Right ventricle myocardium superior (tissue), 1 donor: Measurements from ENCODE around the gene CSNK2A2. TPM values are rescaled to one million over a fixed set of nuclear protein-coding genes. Genes with fewer than 3 reads are reported as not detected.

Experiments
- ATAC-seq: fragments of 200-7000 bp; cut with Tn5 transposase; one replicate; pipeline ENCODE4 v1.9.1; 2020; ENCODE audit warnings: mild to moderate bottlenecking; ENCODE audit not compliant: poor library complexity
- DNase-seq: peaks from one replicate; pipeline ENCODE4 v3.0.0-alpha.2; 2020
- intact Hi-C: fragments of 100-400 bp; cut with DNase I; formaldehyde crosslinking; loops from one replicate; pipeline ENCODE4 v1.11.2; 2022
- total RNA-seq: library from RNA; stranded (reverse); fragmentation: NEBNext Ultra II Directional; extraction: Animal tissue kit (Norgen Biotek cat#: 25700); gene quantifications from one replicate; pipeline ENCODE4 v1.2.1, GENCODE V29; 2021
- donor health status: DM: no; HTN: yes; CAD: no; lungs with severe emphysema.

CSNK2A2 gene
- total RNA-seq, 1 donor from 2014 or later = 32.4 TPM

DNA sequence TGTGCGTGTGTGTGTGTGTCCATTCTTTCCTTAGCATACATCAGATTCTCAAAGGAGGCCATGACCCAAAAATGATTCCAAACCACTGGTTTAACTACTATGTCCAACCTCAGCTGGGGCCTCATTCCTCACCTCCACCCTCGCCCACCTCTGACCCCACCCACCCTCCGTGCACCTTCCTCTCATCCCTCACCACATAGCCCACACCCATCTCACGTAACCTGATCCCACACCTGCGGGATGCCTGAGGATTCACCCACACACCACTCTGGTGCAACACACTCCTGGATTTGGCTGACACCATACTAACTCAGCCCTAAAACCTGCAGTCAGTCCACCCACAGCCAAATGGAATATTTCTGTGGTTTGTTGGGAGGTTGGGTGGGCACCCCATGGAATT is 3.3 kb upstream of the CSNK2A2 start:
- no peak for DNase-seq
- intact Hi-C loops = no loop called here
- no peak for ATAC-seq

DNA sequence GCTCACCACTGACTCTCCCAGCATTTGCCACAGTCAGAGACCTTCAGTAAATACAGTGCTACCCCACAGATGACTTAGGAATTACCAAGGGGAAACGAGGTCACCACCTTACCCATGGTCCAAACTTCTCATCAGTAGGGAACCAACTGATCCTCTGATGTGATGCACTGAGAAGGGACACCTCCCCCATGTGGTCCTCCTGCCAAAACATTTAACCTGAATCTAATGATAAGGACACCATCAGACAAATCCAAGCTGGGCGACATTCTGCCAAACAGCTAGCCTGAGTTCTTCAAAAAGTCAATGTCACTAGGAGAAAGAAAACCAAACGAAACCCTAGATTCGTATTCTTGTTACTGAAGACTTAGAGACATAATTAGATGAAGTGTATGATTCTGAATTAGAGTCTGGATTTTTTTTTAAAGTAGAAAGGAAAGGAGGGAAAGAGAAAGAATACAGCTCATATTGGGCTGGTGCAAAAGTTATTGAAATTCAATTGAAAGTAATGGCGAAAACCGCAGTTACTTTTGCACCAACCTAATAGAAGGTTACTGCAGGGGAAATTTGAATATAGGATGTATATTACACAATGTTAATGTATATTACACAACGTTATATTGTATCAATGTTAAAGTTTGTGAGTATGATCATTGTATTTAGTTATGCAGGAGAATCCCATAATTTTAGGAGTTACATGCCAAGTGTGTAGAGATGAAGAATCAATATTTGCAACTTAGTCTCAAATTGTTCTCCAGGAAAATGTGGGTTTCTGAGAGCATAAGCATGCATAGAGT is 2.3 kb upstream of the CSNK2A2 start:
- intact Hi-C loops = no loop called here
- no peak for DNase-seq
- ATAC-seq = no peak

DNA sequence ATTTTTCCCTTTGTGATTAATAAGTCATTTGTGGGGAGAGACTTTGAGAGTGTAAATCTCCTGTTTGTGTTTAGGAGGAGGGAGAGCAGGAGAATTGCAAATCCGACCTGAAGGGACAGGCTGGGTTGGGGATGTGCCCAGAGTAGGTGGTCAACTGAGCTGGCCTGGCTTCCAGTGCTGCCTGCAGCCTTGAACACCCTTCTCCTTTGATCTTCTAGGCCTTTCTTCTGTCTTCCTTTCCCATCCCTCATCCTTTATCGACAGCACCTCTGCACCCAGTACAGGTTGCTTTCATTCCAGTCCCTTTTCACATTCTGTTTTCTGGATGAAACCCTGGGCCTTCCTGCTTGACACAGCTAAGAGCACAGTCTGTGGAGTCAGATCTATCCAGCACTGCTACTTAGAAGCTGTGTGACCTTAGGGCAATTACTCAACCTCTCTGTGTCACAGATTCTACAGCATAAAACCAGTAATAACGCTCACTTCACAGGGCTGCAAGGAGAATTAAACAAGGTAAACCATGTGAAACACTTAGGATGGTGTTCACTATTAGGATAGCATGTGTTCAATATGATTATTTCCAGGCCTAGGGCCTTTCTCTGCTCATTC is 1.0 kb upstream of the CSNK2A2 start:
- intact Hi-C loops = loop anchor here (10.0 kb wide), 1 partner anchor 184 kb away; no protein-coding TSS in a partner anchor
- no peak for ATAC-seq
- DNase-seq = no peak

DNA sequence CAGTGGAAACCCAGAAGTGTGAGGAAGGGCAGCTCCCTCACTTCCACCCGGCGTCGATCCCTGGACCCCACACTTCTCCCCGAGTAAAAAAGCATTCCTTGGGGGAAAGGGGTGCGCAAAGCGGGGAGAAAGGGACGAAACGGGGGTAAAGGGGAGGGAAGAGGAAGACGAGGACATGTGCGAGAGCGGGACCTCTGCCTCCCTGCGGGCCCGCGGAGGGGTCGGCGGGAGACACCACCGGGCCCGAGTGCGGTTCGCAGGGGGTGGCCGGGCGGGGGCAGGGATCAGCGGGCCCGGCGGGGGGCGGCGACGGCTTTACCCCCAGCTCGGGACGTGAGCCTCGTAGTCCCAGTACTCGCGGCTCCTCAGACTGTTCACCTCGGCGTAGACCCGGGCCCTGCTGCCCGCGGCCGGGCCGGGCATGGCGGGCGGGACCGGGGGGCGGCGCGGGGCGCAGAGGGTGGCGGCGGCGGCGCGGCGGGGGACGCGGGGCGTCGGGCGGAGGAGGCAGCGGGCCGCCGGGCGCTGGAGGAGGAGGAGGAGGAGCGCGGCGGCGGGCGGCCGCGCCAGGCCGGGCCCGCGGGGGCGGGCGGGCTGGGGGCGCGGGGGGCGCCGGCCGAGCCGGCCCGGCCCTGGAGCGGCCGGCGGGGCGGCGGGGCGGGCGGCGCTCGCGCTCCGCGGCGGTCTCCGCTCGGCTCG is 443 bp downstream of the CSNK2A2 start:
- peak; percentile 39 for DNase-seq
- ATAC-seq = peak; percentile 9

DNA sequence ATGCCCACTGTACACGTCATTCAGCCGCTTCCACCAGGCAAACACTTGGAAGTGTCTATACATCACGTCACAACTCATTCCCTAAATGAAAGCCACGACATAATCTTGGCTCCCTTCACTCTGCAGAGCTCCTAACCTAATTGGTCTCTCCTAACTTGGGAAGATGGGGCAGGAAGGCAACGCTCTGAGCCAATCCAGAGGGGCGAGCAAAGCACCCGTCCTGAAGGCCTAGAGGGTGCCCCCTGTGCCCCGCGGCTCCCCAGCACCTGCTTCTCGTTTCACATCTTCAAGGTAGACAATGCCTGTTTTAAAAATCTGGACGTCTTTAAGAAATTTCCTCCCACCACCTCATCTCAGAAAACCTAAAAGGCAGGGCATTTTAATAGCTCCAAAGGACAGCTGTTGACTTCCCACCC is 1.0 kb downstream of the CSNK2A2 start:
- DNase-seq = no peak
- peak; percentile 50 for ATAC-seq
- intact Hi-C loops = loop anchor here (10.0 kb wide), 1 partner anchor 182 kb away; no protein-coding TSS in a partner anchor

More for the DNA sequence above, 443 bp downstream of the CSNK2A2 start:
- intact Hi-C loops = loop anchor here (10.0 kb wide), 1 partner anchor 183 kb away; no protein-coding TSS in a partner anchor

DNA sequence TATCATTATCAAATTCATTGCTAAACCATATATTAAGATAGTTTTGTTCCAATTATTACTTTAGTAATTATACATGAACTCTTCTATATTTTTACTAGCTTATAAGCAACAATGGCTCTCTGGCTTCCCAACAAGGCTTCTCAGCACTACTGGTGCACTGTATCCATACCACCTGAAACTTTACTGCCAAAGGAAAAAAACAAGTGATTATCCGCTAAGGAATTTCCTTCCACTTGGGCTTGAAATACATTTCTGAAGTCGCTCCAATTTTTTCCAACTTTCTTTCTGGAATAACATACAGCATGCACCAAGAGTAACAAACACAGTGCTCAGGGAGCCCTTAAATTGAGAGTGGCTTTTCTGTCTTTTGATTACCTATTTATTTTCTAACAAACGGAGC is 2.1 kb downstream of the CSNK2A2 start:
- intact Hi-C loops = loop anchor here (10.0 kb wide), 1 partner anchor 181 kb away; no protein-coding TSS in a partner anchor
- DNase-seq (no peak), ATAC-seq (no peak)

DNA sequence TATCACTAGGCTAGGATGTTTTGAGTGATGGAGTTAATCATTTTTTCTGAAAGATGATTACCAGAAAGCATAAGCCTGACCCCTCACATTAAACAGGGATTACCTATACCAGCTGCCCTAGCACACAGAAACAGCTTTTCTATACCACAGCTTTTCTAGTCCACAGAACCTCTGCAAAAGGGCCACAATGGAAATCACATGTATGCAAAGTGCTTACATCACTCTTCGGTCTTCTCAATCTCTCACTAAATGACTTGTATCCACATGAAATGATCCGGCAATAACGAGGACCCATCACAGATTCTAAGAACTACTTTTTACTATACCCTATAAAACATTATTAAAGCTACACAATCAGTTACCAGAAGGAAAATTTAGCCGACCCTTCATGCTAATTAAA is 2.6 kb downstream of the CSNK2A2 start:
- DNase-seq = no peak
- intact Hi-C loops = loop anchor here (10.0 kb wide), 1 partner anchor 181 kb away; no protein-coding TSS in a partner anchor
- ATAC-seq = no peak

DNA sequence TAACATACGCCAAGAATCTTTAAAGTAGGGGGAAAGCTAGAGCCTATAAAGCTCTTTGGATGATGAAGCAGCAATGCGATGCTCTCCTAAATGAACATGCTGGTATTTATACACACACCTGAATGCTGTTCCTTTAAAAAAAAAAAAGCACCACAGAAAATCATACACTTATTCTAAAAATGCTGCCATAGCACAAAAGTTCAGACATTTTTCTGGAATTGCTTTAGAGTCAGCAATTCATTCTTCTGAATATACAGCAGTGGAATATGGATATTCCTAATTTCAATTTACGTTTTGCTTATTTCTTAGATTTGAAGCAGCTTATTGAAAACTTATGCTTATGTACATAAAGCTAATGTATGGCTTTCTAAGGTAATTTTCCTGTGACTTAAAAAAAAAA is 3.1 kb downstream of the CSNK2A2 start:
- intact Hi-C loops = loop anchor here (10.0 kb wide), 1 partner anchor 180 kb away; no protein-coding TSS in a partner anchor
- ATAC-seq = no peak
- DNase-seq = no peak

DNA sequence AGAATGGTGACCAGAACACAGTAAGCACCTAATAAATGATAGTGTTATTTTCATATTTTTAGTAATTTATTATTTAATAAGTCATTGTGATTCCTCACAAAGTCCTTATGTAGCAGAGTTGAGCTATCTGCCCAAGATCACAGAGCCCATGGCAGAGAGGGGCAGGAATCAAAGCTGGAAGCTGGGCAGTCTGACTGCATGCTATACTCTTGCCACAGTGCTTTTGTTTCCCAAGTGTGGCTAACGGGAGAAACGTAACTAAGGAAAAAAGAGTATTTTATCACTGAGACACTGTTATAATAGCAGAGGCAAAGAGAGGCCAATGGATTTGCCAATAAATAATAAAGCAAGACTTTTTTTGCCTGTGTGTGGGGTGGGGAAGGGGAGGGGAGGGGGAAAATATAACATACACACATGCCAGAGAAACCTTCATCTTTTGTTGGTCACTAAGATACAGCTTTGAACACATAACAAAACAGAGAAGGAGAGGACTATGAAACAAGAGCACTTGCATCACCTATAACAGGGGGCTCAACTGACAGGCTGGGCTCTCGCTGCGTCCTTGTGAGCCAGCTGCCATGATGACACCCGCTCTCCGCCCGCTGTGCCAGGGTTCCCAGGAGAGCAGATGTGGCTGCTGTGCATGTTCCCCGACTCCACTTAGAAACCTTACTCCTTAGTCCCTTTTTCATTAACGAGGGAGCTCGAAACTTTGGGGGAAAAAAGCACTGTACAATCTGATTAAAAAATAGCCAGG is 10.1 kb downstream of the CSNK2A2 start:
- intact Hi-C loops = no loop called here
- ATAC-seq (peak; percentile 78), DNase-seq (peak; percentile 44)

DNA sequence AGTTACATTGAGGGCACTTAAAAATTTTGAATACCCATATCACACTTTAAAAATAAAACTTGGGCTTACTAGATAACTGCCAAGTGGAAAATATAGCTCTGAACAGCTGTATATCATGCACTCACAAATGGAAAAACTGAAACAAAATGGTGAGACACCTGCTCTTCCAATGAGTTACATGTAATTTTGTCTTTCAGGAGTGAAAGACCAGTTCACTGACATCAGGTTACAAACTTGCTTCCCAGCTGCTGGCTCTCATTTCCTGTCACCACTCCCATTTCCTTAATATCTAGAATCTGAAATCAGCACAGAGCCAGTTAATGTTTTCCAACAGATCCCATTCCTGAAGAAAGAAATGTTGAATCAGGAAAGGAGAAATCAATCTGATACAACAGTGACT is 10.8 kb downstream of the CSNK2A2 start:
- DNase-seq = no peak
- ATAC-seq = no peak
- intact Hi-C loops = no loop called here

DNA sequence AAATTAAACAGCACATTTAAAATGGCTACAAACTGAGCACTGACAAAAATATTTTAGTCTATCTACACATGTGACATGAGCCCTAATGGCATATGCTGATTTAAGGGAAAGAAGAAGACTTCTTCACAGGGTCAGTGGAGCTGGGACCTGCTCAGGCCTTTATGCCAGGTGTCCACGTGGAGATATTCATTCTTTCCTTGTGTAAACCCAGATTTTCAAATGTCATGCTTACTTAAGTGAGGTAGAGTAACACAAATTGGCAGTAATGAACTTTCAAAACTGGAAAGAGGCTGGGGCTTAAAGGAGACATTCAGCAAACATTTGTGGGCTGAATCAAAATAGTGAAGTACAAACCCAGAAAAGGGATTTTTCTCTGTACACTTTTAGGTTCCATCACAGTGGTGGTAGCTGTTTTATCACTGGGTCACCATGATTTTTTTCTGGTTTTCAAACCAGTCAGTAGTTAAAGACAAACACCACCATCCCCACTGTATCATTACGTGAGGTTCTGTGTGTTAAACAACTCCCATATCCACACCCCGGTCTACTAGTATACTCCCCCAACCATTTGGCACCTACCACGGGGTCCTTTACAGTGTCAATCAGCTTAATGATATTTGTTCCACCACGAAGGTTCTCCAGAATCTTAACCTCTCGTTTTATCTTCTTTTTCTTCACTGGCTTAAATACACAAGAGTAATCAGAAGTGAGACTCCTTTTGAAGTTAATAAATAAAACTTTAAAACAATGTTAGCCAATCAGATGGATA is 11.5 kb downstream of the CSNK2A2 start:
- ATAC-seq (no peak), DNase-seq (no peak)
- intact Hi-C loops = no loop called here

DNA sequence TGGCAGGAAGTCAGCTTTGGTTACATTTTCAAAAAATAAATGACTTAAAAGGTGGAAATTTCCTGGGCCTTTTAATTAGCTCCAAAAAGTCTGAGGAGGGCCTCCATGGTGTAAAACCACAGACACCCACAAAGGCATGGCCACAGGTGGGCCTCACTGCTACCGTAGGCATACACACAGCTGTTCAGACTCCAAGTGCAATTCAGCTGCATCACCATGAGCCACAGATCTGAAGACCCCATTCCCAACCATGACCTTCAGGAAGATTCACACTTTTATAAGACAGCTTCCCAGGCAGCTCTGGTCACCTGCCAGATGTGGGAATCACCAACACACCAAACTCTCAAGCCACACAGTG is 20.6 kb downstream of the CSNK2A2 start:
- ATAC-seq = no peak
- intact Hi-C loops = no loop called here
- DNase-seq = no peak

DNA sequence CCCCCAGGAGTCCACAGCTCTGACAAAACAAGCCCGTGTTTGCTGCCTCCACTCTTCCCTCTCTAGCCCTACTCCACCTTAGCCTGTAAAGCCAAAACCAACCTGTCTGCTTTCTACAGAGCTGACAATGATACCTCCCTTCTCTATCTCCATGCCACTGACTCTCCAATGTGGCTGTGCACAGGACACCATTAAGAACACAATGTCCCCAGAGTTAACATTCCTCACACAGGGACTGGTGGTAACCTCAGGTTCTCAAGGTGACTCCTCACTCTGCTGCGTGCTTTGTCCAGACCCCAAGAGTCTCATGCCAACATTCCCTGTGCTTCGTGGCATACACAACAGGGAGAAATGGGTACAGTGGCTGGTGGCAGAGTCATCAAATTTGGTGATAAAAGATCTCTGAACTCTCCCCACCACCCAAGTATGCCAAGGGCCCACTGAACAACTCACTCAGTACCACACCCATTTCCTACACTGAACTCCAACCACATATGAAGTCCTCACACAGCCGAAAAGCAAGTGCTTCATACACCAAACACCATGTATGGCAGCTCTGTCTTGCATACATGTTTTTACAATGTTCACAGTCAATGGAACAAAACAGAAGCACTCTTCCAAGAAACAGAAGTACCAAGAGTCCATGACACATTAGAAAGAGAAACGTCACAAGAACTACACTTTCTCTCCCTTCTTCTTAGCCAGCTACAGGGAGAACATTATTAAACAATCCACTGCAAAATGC is 21.1 kb downstream of the CSNK2A2 start:
- ATAC-seq (peak; percentile 56), DNase-seq (no peak)
- intact Hi-C loops = no loop called here

DNA sequence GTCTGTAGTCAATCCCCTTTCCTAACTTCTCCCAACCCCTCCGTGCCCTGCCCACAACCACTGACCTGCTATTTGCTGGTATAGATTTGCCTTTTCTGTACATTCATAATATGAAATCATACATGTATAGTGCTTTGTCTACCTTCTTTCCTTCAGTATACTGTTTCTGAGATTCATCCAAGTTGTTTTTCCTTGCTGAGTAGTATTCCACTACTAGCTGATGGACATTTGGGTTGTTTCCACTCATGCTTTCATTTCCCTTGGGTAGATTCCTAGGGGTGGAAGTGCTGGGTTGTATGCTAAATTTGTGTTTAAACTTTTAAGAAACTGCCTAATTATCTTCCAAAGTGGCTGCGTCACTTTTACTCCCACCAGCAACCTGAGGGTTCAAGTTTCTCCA is 27.7 kb downstream of the CSNK2A2 start:
- no peak for ATAC-seq
- no peak for DNase-seq
- intact Hi-C loops = no loop called here

DNA sequence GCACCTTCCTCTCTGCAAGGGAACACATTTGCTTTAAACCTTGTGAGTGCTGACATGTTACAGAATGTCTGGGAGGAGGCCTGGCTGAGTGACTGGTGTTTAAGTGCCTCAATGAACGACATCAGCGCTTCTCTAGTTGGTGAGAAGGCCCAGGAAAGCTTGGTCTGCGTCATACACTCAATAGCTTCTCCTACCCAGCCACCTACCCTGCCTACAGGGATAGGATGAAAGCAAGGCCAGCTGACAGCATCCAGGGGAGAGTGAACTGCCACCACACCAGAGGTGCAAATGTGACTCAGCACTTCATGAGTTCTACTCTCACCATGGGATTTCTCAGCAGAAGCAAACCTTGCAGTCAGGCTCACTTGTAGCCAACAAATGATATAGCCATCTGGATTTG is 37.1 kb downstream of the CSNK2A2 start:
- ATAC-seq (no peak), DNase-seq (no peak)
- intact Hi-C loops = no loop called here

DNA sequence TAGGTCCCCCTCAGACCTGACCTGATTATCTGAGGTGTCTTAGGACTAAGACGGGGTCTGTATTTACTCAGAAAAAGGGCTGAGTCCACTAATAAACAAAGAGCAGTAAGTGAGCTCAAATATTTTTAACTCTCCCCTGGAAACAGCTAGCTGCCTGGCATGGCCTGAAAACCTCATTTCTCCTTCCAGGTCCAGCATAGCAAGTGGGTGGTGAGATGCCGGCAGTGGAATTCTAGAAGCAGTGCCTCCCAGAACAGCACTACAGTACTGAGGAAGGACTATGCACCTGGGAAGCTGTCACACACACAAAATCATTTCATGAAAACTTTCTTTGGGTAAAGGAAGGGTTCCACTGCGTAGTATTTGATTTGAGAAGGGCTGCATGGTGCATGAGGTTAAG is 39.2 kb downstream of the CSNK2A2 start:
- no peak for ATAC-seq
- no peak for DNase-seq
- intact Hi-C loops = no loop called here

DNA sequence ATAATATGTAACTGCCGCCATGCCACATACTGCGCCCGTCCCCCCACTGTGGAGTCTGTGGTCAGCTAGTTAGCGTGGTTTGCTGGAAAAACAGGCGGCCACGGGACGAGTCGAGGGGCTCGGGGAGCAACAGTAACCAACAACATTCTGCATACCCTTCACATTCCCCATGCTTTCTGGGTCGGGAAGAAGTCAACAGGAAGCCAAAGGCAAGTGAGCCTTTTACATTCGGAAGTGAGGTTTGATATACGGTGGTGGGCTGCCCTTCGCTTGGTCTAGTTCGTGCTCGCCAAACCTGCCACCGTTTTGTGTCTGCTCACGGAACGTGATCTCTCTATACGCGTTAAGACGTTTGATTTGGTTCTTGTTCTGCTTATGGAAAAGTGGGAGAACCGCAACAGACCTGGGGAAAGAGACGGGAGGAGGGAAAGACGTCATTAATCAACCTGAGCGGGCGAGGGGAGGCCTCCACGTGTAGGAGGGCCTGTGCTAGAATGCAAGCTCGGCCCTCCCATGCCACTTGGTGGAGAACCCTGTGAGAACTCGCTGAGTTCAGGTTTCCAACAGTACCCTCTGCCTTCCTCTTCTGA is 39.9 kb downstream of the CSNK2A2 start:
- ATAC-seq (no peak), DNase-seq (no peak)
- intact Hi-C loops = no loop called here
